ENCODE measurements around the gene CORO6. TPM values are rescaled to one million over a fixed set of nuclear protein-coding genes. Genes with fewer than 3 reads are reported as not detected.

CORO6 gene
- total RNA-seq, 4 donors from 2014 or later, result 34.5 to 139 (median 83.1) TPM

- H3K27me3 ChIP-seq, result no peaks in the 10 kb centered on the region
- TF ChIP-seq EP300 (IDR thresholded peaks at IDR 0.05), result peak in 1 of 2 donors; percentile 79
- TF ChIP-seq, protein P1, sequence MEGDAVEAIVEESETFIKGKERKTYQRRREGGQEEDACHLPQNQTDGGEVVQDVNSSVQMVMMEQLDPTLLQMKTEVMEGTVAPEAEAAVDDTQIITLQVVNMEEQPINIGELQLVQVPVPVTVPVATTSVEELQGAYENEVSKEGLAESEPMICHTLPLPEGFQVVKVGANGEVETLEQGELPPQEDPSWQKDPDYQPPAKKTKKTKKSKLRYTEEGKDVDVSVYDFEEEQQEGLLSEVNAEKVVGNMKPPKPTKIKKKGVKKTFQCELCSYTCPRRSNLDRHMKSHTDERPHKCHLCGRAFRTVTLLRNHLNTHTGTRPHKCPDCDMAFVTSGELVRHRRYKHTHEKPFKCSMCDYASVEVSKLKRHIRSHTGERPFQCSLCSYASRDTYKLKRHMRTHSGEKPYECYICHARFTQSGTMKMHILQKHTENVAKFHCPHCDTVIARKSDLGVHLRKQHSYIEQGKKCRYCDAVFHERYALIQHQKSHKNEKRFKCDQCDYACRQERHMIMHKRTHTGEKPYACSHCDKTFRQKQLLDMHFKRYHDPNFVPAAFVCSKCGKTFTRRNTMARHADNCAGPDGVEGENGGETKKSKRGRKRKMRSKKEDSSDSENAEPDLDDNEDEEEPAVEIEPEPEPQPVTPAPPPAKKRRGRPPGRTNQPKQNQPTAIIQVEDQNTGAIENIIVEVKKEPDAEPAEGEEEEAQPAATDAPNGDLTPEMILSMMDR (IDR thresholded peaks at IDR 0.05), result peak in 1 of 5 experiments; percentile 6
- peak; percentile 62 for TF ChIP-seq POLR2A (IDR thresholded peaks at IDR 0.05)
- peaks cover under 1 to 14% (median 6%) of the 10 kb centered on the region in 3 donors for H3K36me3 ChIP-seq
- peak; percentile 43 to 50 for DNase-seq (ENCODE audit: low spot score in 2 of 2)
- H3K4me1 ChIP-seq, result peaks cover 0 to 61% (median 26%) of the 10 kb centered on the region in 4 donors
- H3K4me3 ChIP-seq, result peak within 1 kb of the TSS; percentile 39 to 82 (median 81)
- H3K9me3 ChIP-seq, result no peaks in the 10 kb centered on the region
- 2 to 8% methylated on average over 5 to 56 of the region's 94 CpGs for WGBS, 2 donors
- peak within 1 kb of the TSS; percentile 65 to 94 (median 91) for H3K27ac ChIP-seq
Measured at GRCh38 chr17:29566473-29567303, 56.0 kb downstream of the CORO6 start, which contains the start of gene ABHD15. Gene ABHD15, minus strand, starts transcription at chr17:29567037. Its CDS starts 71 bp downstream, at chr17:29566966.

DNA sequence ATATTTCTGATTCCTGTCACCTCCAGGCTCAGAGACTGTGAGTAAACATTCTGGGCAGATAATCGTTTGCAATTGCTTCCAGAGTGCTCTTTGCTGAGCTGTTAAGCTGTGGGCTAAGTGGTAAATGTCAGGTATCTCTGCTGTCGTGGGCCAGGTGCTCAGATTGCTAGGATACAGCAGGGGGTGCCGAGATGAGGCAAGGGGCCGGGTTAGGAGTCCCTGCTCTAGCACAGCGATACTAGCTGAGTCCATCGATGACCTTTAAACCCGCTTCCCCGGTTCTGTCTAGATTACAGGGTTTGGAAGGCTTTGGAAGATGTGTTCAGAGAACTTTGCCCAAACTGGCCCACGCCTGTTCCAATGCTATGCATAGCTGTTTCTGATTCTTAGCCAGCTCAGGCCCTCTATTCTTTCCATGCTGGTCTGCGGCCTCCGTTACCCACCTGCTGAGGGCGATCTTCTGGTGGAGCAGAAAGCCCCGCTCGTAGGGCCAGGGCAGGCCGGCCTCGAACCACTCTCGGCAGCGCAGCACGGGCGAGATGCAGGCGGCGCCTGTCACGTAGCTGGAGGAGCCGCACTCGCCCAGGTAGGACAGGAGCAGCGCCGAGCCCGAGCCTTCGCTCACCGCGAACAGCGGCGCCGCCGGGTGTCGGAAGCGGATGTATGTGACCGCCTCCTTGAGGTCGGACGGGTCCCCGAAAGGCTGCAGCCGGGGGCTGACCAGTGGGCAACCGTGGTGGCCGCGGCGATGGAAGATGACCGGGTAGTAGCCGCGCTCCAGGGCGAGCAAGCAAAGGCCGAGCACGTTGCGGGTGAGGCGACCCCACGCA, 56.9 kb downstream of the CORO6 start:
- Histone ChIP-seq H3K36me3 (peaks cover 4 to 22% (median 6%) of the 10 kb centered on the region in 3 donors), H3K27me3 (no peaks in the 10 kb centered on the region), H3K4me3 (peak overlapping the region; percentile 39 to 82 (median 64)), H3K9me3 (no peaks in the 10 kb centered on the region), H3K4me1 (peaks cover 0 to 53% (median 29%) of the 10 kb centered on the region in 4 donors), H3K27ac (peak overlapping the region; percentile 65 to 92 (median 86))
- TF ChIP-seq EP300 (IDR thresholded peaks at IDR 0.05) (no peak), POLR2A (IDR thresholded peaks at IDR 0.05) (no peak)
- TF ChIP-seq, protein P1 (IDR thresholded peaks at IDR 0.05), result no peak
- WGBS, 2 donors, result 22 to 36% methylated on average over 11 to 26 of the region's 55 CpGs
- peak in 1 of 2 donors; percentile 24 for DNase-seq (ENCODE audit: low spot score in 2 of 2)

Small RNA genes lying within 50 kb of the gene (small RNA-seq; reads per million reads assigned to genes)
- not detected for gene RNU6-920P

Other genes starting within 250 kb of the CORO6 start
- gene TAOK1, start 232.5 kb downstream of the CORO6 start, total RNA-seq, result 10 to 100 TPM; 63.0 to 86.1 (median 73.7) TPM
- 10 to 100 TPM; 25.7 to 32.7 (median 30.3) TPM for gene ABHD15, start 55.9 kb downstream of the CORO6 start, total RNA-seq
- gene TP53I13, start 54.2 kb downstream of the CORO6 start, total RNA-seq, result 100 to 1,000 TPM; 119 to 188 (median 152) TPM
- 100 to 1,000 TPM in 1 of 4 donors, 10 to 100 TPM in 3; 51.3 to 100 (median 89.7) TPM for gene GIT1, start 33.3 kb downstream of the CORO6 start, total RNA-seq
- gene ANKRD13B, start 29.8 kb downstream of the CORO6 start, total RNA-seq, result 10 to 100 TPM; 19.0 to 50.1 (median 26.4) TPM